ENCODE results near the gene DGCR6. TPM values are rescaled to one million over a fixed set of nuclear protein-coding genes. Genes with fewer than 3 reads are reported as not detected.
"Not testable (repeated sequence)": the region's sequence is repeated elsewhere in the genome, so short reads cannot be mapped to it uniquely, and the experiment has no call there.

The DGCR6 gene
- total RNA-seq, 2 experiments from 2014 or later = 1.2 to 1.3 TPM

DNA sequence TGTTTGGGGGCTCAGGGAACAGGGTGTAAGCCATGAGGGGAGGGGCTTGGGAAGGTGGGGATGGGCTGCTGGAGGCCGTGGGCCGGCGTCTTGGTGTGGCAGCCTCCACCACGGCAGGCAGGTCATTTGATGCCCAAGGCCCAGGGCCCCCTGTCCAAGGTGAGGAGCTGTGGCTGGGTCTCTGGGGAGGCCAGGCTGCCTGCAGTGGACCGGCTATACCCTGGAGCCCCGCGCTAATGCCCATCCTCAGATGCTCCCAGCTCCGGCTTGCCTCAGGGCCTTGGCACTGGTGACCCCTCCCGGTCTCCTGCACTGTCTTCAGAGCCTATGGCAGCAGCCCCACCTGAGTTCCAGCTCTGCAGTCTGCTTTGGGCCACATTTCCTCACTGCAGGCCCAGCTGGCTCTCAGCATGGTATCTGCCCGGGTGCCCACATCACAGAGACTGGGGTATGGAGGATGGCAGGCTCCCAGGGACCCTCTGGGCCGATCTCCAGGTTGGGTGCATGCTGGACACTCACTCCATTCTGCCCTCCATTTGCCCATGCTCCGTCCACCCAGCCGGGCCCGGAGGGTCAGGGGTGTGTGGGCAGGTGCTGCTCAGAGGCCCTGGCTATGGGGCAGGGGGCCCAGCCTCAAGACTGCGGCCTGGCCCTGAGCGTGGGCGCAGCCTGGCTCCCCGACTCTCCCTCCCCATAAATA is 51.7 kb downstream of the DGCR6 start:
- CTCF ChIA-PET; intact Hi-C loops (cut with micrococcal nuclease); H3K27ac Mint-ChIP-seq; H3K36me3 Mint-ChIP-seq (ENCODE audit: low read depth); H3K27me3 Mint-ChIP-seq (ENCODE audit: low read depth); H3K4me1 Mint-ChIP-seq (ENCODE audit: low read depth); DNase-seq; H3K4me3 Mint-ChIP-seq; H3K9me3 Mint-ChIP-seq: not testable (repeated sequence)

DNA sequence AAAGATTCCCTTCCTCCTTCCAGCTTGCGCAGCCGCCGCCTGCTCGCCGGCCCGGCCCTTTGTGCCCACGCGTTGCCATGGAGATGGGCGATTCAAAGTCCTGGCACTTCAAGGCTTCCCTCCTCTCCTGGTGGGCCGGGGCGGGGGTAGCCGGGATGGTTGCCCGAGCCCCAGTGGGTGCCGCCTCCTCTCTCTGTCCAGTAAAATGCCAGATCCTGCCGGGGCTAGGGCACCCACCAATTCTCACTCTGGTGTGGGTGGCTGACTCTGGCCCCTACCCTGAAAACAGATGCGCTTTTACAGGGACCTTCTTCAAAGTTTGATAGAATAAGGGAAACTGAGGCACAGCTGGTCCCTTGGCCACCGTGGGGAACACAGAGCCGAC is 52.2 kb downstream of the DGCR6 start:
- H3K27me3 Mint-ChIP-seq (ENCODE audit: low read depth); CTCF ChIA-PET; intact Hi-C loops (cut with micrococcal nuclease); H3K4me1 Mint-ChIP-seq (ENCODE audit: low read depth); H3K9me3 Mint-ChIP-seq; H3K36me3 Mint-ChIP-seq (ENCODE audit: low read depth); H3K4me3 Mint-ChIP-seq; H3K27ac Mint-ChIP-seq; DNase-seq: not testable (repeated sequence)

DNA sequence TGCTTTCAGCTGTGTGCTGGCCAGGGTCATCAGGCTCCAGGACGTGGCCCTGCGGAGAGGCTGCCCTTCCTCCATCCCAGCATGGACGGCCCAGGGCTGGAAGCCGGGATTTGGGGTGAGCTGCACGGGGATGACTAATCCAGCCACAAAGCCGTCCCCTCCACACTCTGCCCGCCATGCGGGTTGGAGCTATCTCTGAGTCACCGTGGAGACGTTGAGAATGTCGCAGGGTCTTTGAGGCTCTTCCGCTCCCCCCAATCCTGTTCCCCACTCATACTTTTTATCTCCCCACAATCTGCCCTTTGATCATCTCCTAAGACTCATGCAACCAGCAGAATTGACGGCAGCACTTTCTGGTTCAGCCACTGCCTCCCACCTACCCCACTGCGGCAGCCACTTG is 52.6 kb downstream of the DGCR6 start:
- CTCF ChIA-PET; H3K4me3 Mint-ChIP-seq; H3K9me3 Mint-ChIP-seq; H3K36me3 Mint-ChIP-seq (ENCODE audit: low read depth); H3K27ac Mint-ChIP-seq; intact Hi-C loops (cut with micrococcal nuclease); H3K27me3 Mint-ChIP-seq (ENCODE audit: low read depth); H3K4me1 Mint-ChIP-seq (ENCODE audit: low read depth); DNase-seq: not testable (repeated sequence)

DNA sequence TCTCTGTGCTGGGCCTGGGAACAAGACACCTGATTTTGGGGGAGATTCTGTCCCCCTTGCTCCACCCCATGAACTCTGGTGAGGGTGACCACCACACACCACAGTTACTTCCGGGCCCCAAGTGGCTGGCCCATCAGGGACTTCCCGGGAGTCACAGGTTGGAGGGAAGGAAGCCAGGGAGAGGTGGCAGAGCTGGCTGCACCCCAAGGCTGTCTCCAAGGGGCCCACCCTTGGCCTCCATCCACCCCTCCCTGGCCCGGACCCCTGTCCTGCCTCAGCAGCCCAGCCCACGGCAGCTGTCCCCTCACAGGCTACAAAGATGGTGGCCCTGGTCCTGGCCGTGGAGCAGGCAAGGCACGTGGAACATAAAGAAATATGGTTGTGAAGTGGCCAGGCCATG is 53.1 kb downstream of the DGCR6 start:
- H3K9me3 Mint-ChIP-seq; intact Hi-C loops (cut with micrococcal nuclease); CTCF ChIA-PET; H3K4me1 Mint-ChIP-seq (ENCODE audit: low read depth); H3K36me3 Mint-ChIP-seq (ENCODE audit: low read depth); H3K27ac Mint-ChIP-seq; DNase-seq; H3K4me3 Mint-ChIP-seq; H3K27me3 Mint-ChIP-seq (ENCODE audit: low read depth): not testable (repeated sequence)

DNA sequence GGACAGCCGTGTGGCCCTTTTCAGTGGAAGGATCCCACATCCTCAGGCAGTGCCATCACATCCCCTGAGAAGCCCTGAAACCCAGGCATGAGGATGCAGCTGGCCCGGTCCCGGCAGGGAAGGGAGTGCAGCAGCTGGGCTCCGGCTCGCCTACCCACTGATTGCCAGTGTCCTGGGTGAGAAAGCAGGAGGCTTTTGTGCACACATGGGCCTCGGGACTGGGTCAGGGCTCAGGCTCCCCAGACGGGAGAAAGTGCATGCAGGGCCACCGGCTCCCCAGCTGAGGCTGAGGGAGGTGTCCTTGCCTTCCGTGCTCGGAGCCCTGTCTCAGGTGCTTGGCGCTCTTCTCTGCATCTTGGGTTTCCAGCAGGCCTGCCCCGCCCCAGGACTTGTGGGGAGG is 53.6 kb downstream of the DGCR6 start:
- H3K4me1 Mint-ChIP-seq (ENCODE audit: low read depth); CTCF ChIA-PET; H3K4me3 Mint-ChIP-seq; intact Hi-C loops (cut with micrococcal nuclease); H3K36me3 Mint-ChIP-seq (ENCODE audit: low read depth); H3K27ac Mint-ChIP-seq; H3K27me3 Mint-ChIP-seq (ENCODE audit: low read depth); H3K9me3 Mint-ChIP-seq; DNase-seq: not testable (repeated sequence)

DNA sequence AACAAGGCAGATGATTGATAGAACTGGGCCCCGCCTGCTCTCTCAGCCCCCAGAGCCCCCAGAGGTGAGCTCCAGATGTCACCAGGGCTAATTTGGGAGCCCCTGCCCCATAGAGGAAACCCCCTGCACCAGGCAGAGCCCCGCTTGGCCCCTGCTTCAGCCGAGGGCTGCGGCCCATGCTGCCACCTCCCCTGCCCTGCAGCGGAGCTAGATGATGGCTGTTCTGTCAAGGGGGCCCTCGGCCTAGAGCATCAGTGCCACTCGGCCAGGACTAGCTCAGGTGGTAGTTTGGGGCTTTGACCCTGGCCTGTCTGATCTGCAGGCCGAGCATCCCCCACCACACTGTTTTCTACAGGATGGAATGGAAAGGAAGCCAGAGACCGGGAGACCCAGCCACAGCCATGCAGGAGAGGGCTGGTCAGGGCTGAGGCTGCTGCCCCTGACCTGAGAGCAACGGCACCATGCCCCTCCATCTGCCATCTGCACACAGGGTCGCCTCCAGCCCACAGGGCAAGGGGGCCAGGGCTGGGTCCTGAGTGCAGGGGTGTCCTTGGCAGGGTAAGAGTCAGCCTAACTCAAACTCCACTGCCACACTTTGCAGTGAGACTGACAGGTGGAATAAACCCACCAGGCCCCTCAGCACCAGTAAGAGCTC is 54.2 kb downstream of the DGCR6 start:
- H3K4me3 Mint-ChIP-seq; CTCF ChIA-PET; H3K9me3 Mint-ChIP-seq; DNase-seq; H3K36me3 Mint-ChIP-seq (ENCODE audit: low read depth); intact Hi-C loops (cut with micrococcal nuclease); H3K27ac Mint-ChIP-seq; H3K4me1 Mint-ChIP-seq (ENCODE audit: low read depth); H3K27me3 Mint-ChIP-seq (ENCODE audit: low read depth): not testable (repeated sequence)

DNA sequence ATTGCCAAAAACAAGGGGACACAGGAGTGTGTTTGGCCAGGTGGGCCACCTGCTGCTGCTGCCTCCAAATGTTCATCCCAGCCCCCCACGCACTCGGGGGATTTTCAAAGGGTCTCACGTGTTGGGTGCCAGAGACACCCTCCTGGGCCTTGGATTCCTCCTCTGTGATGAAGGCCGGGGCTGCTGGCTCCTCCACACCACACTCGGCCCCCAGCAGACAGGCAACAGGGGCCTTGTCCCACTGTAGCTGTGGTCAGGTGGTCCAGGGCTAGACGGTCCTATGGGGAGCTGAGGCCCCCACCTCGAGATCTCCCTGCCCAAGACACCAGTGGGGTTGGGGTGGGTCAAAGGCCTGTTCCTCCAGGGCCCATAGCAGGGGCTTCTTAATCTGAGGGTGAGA is 55.1 kb downstream of the DGCR6 start:
- H3K9me3 Mint-ChIP-seq; H3K4me3 Mint-ChIP-seq; intact Hi-C loops (cut with micrococcal nuclease); H3K36me3 Mint-ChIP-seq (ENCODE audit: low read depth); H3K27me3 Mint-ChIP-seq (ENCODE audit: low read depth); DNase-seq; CTCF ChIA-PET; H3K4me1 Mint-ChIP-seq (ENCODE audit: low read depth); H3K27ac Mint-ChIP-seq: not testable (repeated sequence)

Other genes starting within 250 kb of the DGCR6 start
- gene PRODH, start 30.0 kb downstream of the DGCR6 start, total RNA-seq = under 1 TPM; 0.12 to 0.30 TPM
- gene DGCR2, start 216.1 kb downstream of the DGCR6 start, total RNA-seq = 10 to 100 TPM; 15.4 to 16.4 TPM
- gene TSSK2, start 225.0 kb downstream of the DGCR6 start, total RNA-seq = not detected
- 10 to 100 TPM in 1 of 2 experiments, 1 to 10 TPM in 1; 9.9 to 11.0 TPM for gene ESS2, start 238.3 kb downstream of the DGCR6 start, total RNA-seq
- not detected for gene GSC2, start 244.0 kb downstream of the DGCR6 start, total RNA-seq